GM23338 (cell line): ENCODE data around the gene CBFA2T3. TPM values are rescaled to one million over a fixed set of nuclear protein-coding genes. Genes with fewer than 3 reads are reported as not detected.

Source experiments
- ATAC-seq: fragments of 200-7000 bp; cut with Tn5 transposase; 3 replicates; pipeline ENCODE4 v1.9.1; 2020
- DNase-seq: peaks from one replicate; pipeline ENCODE4 v3.0.0-alpha.2; 2015; ENCODE audit warnings: low spot score
- H2AFZ ChIP-seq: fragments of 200-600 bp; sonication (generic); 2 replicates; pipeline ENCODE4 v1.8.0; 2016; ENCODE audit warnings: antibody characterized with exemption, mild to moderate bottlenecking, moderate library complexity
- H3F3A ChIP-seq: fragments of 200-600 bp; sonication (generic); replicated peaks from 2 replicates; pipeline ENCODE4 v1.8.0; 2017; ENCODE audit warnings: antibody characterized with exemption, mixed run types, low read depth
- H3K27ac ChIP-seq: fragments of 200-600 bp; sonication (generic); 2 replicates; pipeline ENCODE4 v1.6.1; 2016; ENCODE audit warnings: low read depth
- H3K27me3 ChIP-seq: fragments of 200-600 bp; sonication (generic); 2 replicates; pipeline ENCODE4 v1.8.0; 2016; ENCODE audit warnings: mild to moderate bottlenecking, mixed run types, moderate library complexity; ENCODE audit not compliant: insufficient read depth
- H3K36me3 ChIP-seq: fragments of 200-600 bp; sonication (generic); 2 replicates; pipeline ENCODE4 v1.8.0; 2016; ENCODE audit warnings: mild to moderate bottlenecking; ENCODE audit not compliant: insufficient read depth
- H3K4me1 ChIP-seq: fragments of 200-600 bp; sonication (generic); 2 replicates; pipeline ENCODE4 v1.8.0; 2016; ENCODE audit warnings: mild to moderate bottlenecking, moderate library complexity; ENCODE audit not compliant: insufficient read depth
- H3K4me2 ChIP-seq: fragments of 200-600 bp; sonication (generic); 2 replicates; pipeline ENCODE4 v1.7.1; 2017; ENCODE audit warnings: mixed run types
- H3K4me3 ChIP-seq: fragments of 200-600 bp; sonication (generic); 2 replicates; pipeline ENCODE4 v1.6.1; 2016; ENCODE audit warnings: mixed run types
- H3K79me2 ChIP-seq: fragments of 200-600 bp; sonication (generic); replicated peaks from 2 replicates; pipeline ENCODE4 v1.8.0; 2017; ENCODE audit warnings: mild to moderate bottlenecking; ENCODE audit not compliant: insufficient read depth
- H3K9me2 ChIP-seq: fragments of 200-600 bp; sonication (generic); 2 replicates; pipeline ENCODE4 v1.8.0; 2017; ENCODE audit not compliant: insufficient read depth
- H4K20me1 ChIP-seq: fragments of 200-600 bp; sonication (generic); replicated peaks from 2 replicates; pipeline ENCODE4 v1.8.0; 2017; ENCODE audit warnings: mild to moderate bottlenecking; ENCODE audit not compliant: insufficient read depth
- H3K27ac Mint-ChIP-seq: 2 replicates; pipeline ENCODE4 v1.8.0; 2020; ENCODE audit warnings: inconsistent platforms, mild to moderate bottlenecking, moderate library complexity, mixed read lengths
- H3K27me3 Mint-ChIP-seq: 3 replicates; pipeline ENCODE4 v1.8.0; 2022; ENCODE audit warnings: low read depth, mild to moderate bottlenecking, moderate library complexity, mixed read lengths, inconsistent platforms; ENCODE audit not compliant: insufficient read depth, poor library complexity
- H3K36me3 Mint-ChIP-seq: 3 replicates; pipeline ENCODE4 v1.8.0; 2021; ENCODE audit warnings: low read depth, mild to moderate bottlenecking, inconsistent platforms, moderate library complexity, mixed read lengths
- H3K4me1 Mint-ChIP-seq: 3 replicates; pipeline ENCODE4 v1.8.0; 2020; ENCODE audit warnings: mild to moderate bottlenecking, inconsistent platforms, mixed read lengths
- H3K4me3 Mint-ChIP-seq: 3 replicates; pipeline ENCODE4 v1.8.0; 2021; ENCODE audit warnings: moderate library complexity, mild to moderate bottlenecking, inconsistent platforms, mixed read lengths
- H3K9me3 Mint-ChIP-seq: 3 replicates; pipeline ENCODE4 v1.8.0; 2020; ENCODE audit warnings: moderate library complexity, mild to moderate bottlenecking, inconsistent platforms, mixed read lengths
- ETS1 ChIP-seq: IDR thresholded peaks from 2 replicates; pipeline ENCODE4 v1.6.1; 2016; ENCODE audit warnings: antibody characterized with exemption
- JUNB ChIP-seq: IDR thresholded peaks from one replicate; pipeline ENCODE4 v1.6.1; 2016; ENCODE audit warnings: antibody characterized with exemption; ENCODE audit not compliant: unreplicated experiment
- NANOG ChIP-seq: IDR thresholded peaks from 2 replicates; pipeline ENCODE4 v1.6.1; 2016; ENCODE audit warnings: antibody characterized with exemption, borderline replicate concordance
- POLR2AphosphoS5 ChIP-seq: IDR thresholded peaks from 2 replicates; pipeline ENCODE4 v1.6.1; 2016; ENCODE audit warnings: antibody characterized with exemption, low read depth
- ZNF114 ChIP-seq: fragments of 250-450 bp; sonication (Bioruptor Pico); IDR thresholded peaks from 2 replicates; pipeline ENCODE4 v1.5.0; 2020; ENCODE audit warnings: mild to moderate bottlenecking, moderate library complexity
- ZNF331 ChIP-seq: fragments of 250-450 bp; sonication (Bioruptor Pico); IDR thresholded peaks from 2 replicates; pipeline ENCODE4 v1.5.0; 2020; ENCODE audit warnings: low read depth, mild to moderate bottlenecking, moderate library complexity
- polyA plus RNA-seq: library from polyadenylated mRNA; unstranded; fragments of >200 nt; fragmentation: Nextera tagmentation; extraction: Ambion mirVana; gene quantifications from 2 replicates; pipeline ENCODE4 v1.2.1, GENCODE V29; 2016
- total RNA-seq: library from RNA; depleted of rRNA; stranded (reverse); fragments of >200 nt; shearing (Covaris generic); gene quantifications from 2 replicates; pipeline ENCODE4 v1.2.3, GENCODE V29; 2014
- TF ChIP-seq, protein P1 (sequence below): fragments of 250-450 bp; sonication (Bioruptor Pico); IDR thresholded peaks from 2 replicates; pipeline ENCODE4 v1.5.0; 2020; ENCODE audit warnings: mild to moderate bottlenecking, moderate library complexity
- TF ChIP-seq, protein P2 (sequence below): IDR thresholded peaks from one replicate; pipeline ENCODE4 v1.6.1; 2018; ENCODE audit warnings: antibody characterized with exemption; ENCODE audit not compliant: unreplicated experiment

CBFA2T3 gene
- total and polyA plus RNA-seq, 2 experiments from 2014 or later, result 0.87 to 1.5 TPM

- no peak overlapping the region for H3K4me3 ChIP-seq
- peaks cover 18% of the 10 kb centered on the region for H3K27me3 Mint-ChIP-seq
- no peak overlapping the region for H3K27ac Mint-ChIP-seq
- H4K20me1 ChIP-seq, result no peaks in the 10 kb centered on the region
- peaks cover 8% of the 10 kb centered on the region for H3K9me3 Mint-ChIP-seq
- H3F3A ChIP-seq, result no peaks in the 10 kb centered on the region
- H3K27me3 ChIP-seq, result no peaks in the 10 kb centered on the region
- H3K36me3 Mint-ChIP-seq, result peaks cover 3% of the 10 kb centered on the region; the same call in 1 of the 3 replicates
- no peak overlapping the region; the same call in 2 of the 3 replicates for H3K4me3 Mint-ChIP-seq
- no peak overlapping the region for H2AFZ ChIP-seq
- H3K27ac ChIP-seq, result no peak overlapping the region
- no peaks in the 10 kb centered on the region for H3K4me1 ChIP-seq
- no peaks in the 10 kb centered on the region for H3K9me2 ChIP-seq
- ATAC-seq (no peak), DNase-seq (no peak)
- no peaks in the 10 kb centered on the region for H3K36me3 ChIP-seq
- no peaks in the 10 kb centered on the region for H3K79me2 ChIP-seq
- H3K4me2 ChIP-seq, result no peak overlapping the region
- TF ChIP-seq POLR2AphosphoS5 (no peak), NANOG (no peak), ZNF114 (CRISPR knock-in tag) (no peak), ETS1 (no peak), ZNF331 (CRISPR knock-in tag) (no peak), JUNB (no peak)
- TF ChIP-seq, protein P1, sequence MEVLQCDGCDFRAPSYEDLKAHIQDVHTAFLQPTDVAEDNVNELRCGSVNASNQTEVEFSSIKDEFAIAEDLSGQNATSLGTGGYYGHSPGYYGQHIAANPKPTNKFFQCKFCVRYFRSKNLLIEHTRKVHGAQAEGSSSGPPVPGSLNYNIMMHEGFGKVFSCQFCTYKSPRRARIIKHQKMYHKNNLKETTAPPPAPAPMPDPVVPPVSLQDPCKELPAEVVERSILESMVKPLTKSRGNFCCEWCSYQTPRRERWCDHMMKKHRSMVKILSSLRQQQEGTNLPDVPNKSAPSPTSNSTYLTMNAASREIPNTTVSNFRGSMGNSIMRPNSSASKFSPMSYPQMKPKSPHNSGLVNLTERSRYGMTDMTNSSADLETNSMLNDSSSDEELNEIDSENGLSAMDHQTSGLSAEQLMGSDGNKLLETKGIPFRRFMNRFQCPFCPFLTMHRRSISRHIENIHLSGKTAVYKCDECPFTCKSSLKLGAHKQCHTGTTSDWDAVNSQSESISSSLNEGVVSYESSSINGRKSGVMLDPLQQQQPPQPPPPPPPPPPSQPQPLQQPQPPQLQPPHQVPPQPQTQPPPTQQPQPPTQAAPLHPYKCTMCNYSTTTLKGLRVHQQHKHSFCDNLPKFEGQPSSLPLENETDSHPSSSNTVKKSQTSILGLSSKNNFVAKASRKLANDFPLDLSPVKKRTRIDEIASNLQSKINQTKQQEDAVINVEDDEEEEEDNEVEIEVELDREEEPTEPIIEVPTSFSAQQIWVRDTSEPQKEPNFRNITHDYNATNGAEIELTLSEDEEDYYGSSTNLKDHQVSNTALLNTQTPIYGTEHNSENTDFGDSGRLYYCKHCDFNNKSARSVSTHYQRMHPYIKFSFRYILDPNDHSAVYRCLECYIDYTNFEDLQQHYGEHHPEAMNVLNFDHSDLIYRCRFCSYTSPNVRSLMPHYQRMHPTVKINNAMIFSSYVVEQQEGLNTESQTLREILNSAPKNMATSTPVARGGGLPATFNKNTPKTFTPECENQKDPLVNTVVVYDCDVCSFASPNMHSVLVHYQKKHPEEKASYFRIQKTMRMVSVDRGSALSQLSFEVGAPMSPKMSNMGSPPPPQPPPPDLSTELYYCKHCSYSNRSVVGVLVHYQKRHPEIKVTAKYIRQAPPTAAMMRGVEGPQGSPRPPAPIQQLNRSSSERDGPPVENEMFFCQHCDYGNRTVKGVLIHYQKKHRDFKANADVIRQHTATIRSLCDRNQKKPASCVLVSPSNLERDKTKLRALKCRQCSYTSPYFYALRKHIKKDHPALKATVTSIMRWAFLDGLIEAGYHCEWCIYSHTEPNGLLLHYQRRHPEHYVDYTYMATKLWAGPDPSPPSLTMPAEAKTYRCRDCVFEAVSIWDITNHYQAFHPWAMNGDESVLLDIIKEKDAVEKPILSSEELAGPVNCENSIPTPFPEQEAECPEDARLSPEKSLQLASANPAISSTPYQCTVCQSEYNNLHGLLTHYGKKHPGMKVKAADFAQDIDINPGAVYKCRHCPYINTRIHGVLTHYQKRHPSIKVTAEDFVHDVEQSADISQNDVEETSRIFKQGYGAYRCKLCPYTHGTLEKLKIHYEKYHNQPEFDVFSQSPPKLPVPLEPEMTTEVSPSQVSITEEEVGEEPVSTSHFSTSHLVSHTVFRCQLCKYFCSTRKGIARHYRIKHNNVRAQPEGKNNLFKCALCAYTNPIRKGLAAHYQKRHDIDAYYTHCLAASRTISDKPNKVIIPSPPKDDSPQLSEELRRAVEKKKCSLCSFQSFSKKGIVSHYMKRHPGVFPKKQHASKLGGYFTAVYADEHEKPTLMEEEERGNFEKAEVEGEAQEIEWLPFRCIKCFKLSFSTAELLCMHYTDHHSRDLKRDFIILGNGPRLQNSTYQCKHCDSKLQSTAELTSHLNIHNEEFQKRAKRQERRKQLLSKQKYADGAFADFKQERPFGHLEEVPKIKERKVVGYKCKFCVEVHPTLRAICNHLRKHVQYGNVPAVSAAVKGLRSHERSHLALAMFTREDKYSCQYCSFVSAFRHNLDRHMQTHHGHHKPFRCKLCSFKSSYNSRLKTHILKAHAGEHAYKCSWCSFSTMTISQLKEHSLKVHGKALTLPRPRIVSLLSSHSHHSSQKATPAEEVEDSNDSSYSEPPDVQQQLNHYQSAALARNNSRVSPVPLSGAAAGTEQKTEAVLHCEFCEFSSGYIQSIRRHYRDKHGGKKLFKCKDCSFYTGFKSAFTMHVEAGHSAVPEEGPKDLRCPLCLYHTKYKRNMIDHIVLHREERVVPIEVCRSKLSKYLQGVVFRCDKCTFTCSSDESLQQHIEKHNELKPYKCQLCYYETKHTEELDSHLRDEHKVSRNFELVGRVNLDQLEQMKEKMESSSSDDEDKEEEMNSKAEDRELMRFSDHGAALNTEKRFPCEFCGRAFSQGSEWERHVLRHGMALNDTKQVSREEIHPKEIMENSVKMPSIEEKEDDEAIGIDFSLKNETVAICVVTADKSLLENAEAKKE (CRISPR knock-in tag), result no peak
- TF ChIP-seq, protein P2, sequence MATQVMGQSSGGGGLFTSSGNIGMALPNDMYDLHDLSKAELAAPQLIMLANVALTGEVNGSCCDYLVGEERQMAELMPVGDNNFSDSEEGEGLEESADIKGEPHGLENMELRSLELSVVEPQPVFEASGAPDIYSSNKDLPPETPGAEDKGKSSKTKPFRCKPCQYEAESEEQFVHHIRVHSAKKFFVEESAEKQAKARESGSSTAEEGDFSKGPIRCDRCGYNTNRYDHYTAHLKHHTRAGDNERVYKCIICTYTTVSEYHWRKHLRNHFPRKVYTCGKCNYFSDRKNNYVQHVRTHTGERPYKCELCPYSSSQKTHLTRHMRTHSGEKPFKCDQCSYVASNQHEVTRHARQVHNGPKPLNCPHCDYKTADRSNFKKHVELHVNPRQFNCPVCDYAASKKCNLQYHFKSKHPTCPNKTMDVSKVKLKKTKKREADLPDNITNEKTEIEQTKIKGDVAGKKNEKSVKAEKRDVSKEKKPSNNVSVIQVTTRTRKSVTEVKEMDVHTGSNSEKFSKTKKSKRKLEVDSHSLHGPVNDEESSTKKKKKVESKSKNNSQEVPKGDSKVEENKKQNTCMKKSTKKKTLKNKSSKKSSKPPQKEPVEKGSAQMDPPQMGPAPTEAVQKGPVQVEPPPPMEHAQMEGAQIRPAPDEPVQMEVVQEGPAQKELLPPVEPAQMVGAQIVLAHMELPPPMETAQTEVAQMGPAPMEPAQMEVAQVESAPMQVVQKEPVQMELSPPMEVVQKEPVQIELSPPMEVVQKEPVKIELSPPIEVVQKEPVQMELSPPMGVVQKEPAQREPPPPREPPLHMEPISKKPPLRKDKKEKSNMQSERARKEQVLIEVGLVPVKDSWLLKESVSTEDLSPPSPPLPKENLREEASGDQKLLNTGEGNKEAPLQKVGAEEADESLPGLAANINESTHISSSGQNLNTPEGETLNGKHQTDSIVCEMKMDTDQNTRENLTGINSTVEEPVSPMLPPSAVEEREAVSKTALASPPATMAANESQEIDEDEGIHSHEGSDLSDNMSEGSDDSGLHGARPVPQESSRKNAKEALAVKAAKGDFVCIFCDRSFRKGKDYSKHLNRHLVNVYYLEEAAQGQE, result no peak
- peaks cover 2% of the 10 kb centered on the region; the same call in 1 of the 3 replicates for H3K4me1 Mint-ChIP-seq
Measured at GRCh38 chr16:88892065-88892464, 84.9 kb downstream of the CBFA2T3 start.
